Thyroid gland (tissue), 4 donors: ENCODE results near the gene CDYL. TPM values are rescaled to one million over a fixed set of nuclear protein-coding genes. Genes with fewer than 3 reads are reported as not detected.

Experiments used
- DNase-seq, 2 donors: peaks; one replicate each; pipeline ENCODE4 v3.0.0-alpha.2; 2019
- H3K27ac ChIP-seq, 3 donors: fragments of 200-600 bp; sonication (generic); 1 replicate in 2 of 3; 2 replicates in 1 of 3; pipeline ENCODE4 v1.5.1; 2016 to 2019; ENCODE audit warnings: mild to moderate bottlenecking in 1 of 3, moderate library complexity in 1 of 3
- H3K27me3 ChIP-seq: fragments of 200-600 bp; sonication (generic); one replicate; pipeline ENCODE4 v1.5.1; 2019
- H3K36me3 ChIP-seq, 2 donors: fragments of 200-600 bp; sonication (generic); one replicate each; pipeline ENCODE4 v1.5.1; 2016 to 2019
- H3K4me1 ChIP-seq, 2 donors: fragments of 200-600 bp; sonication (generic); one replicate each; pipeline ENCODE4 v1.5.1; 2017 to 2019
- H3K4me3 ChIP-seq, 3 donors: fragments of 200-600 bp; sonication (generic); replicated peaks in 1 of 3; 1 replicate in 2 of 3; 2 replicates in 1 of 3; pipeline ENCODE4 v1.5.1; 2016; ENCODE audit warnings: mild to moderate bottlenecking in 1 of 3
- H3K9me3 ChIP-seq: fragments of 200-600 bp; sonication (generic); one replicate; pipeline ENCODE4 v1.5.1; 2017
- CTCF ChIP-seq, 6 experiments: fragments of 200-600 bp in 3 of 6; fragments of 450-650 bp in 3 of 6; sonication (generic) in 3 of 6; IDR thresholded peaks; one replicate each; pipeline ENCODE4 v1.5.1; 2016 to 2019; ENCODE audit warnings: antibody characterized with exemption in 6 of 6, mild to moderate bottlenecking in 2 of 6, inconsistent platforms in 1 of 6, moderate library complexity in 1 of 6
- POLR2A ChIP-seq, 2 donors: fragments of 450-650 bp; IDR thresholded peaks; one replicate each; pipeline ENCODE4 v1.6.1; 2017; ENCODE audit warnings: antibody characterized with exemption in 2 of 2, mild to moderate bottlenecking in 2 of 2, moderate library complexity in 1 of 2
- WGBS, 2 donors: methylation state at CpG; one replicate each; pipeline ENCODE4 v1.1.5; 2017; 5-methylcytosine and 5-hydroxymethylcytosine counted together
- intact Hi-C: fragments of 100-400 bp; cut with DNase I; formaldehyde crosslinking; loops from one replicate; pipeline ENCODE4 v1.15.1; 2023
- total RNA-seq, 4 donors: library from RNA; depleted of rRNA; stranded (reverse); fragments of >200 nt; gene quantifications; one replicate each; pipeline ENCODE4 v1.2.3, GENCODE V29; 2016

The CDYL gene
- total RNA-seq, 4 donors from 2014 or later = 22.6 to 61.4 (median 43.7) TPM

GRCh38 chr6:4872841-4873240 lies 96.6 kb downstream of the CDYL start:
- no peak for DNase-seq
- Histone ChIP-seq H3K36me3 (no peaks in the 10 kb centered on the region), H3K4me1 (no peaks in the 10 kb centered on the region), H3K27me3 (no peaks in the 10 kb centered on the region), H3K27ac (no peak overlapping the region), H3K9me3 (no peaks in the 10 kb centered on the region), H3K4me3 (no peak overlapping the region)
- TF ChIP-seq CTCF (IDR thresholded peaks at IDR 0.05) = no peak
- no peak for TF ChIP-seq POLR2A (IDR thresholded peaks at IDR 0.05)
- intact Hi-C loops = no loop called here
- 67 to 80% methylated on average over 2 of the region's 2 CpGs for WGBS, 2 donors

GRCh38 chr6:4873928-4874327 lies 97.7 kb downstream of the CDYL start:
- H3K27me3 ChIP-seq = no peaks in the 10 kb centered on the region
- H3K4me1 ChIP-seq = no peaks in the 10 kb centered on the region
- H3K9me3 ChIP-seq = no peaks in the 10 kb centered on the region
- no peak overlapping the region for H3K4me3 ChIP-seq
- WGBS, 2 donors = 80 to 83% methylated on average over 6 of the region's 6 CpGs
- TF ChIP-seq CTCF (IDR thresholded peaks at IDR 0.05) = no peak
- TF ChIP-seq POLR2A (IDR thresholded peaks at IDR 0.05) = no peak
- H3K27ac ChIP-seq = no peak overlapping the region
- DNase-seq = no peak
- intact Hi-C loops = no loop called here
- H3K36me3 ChIP-seq = no peaks in the 10 kb centered on the region

GRCh38 chr6:4879741-4880275 lies 103.6 kb downstream of the CDYL start:
- Histone ChIP-seq H3K4me1 (peaks cover 0 to 3% of the 10 kb centered on the region in 2 donors), H3K4me3 (no peak overlapping the region), H3K36me3 (no peaks in the 10 kb centered on the region), H3K9me3 (no peaks in the 10 kb centered on the region), H3K27me3 (no peaks in the 10 kb centered on the region), H3K27ac (no peak overlapping the region)
- WGBS, 2 donors = 97 to 99% methylated on average over 6 of the region's 6 CpGs
- TF ChIP-seq CTCF (IDR thresholded peaks at IDR 0.05) (no peak), POLR2A (IDR thresholded peaks at IDR 0.05) (no peak)
- no peak for DNase-seq
- intact Hi-C loops = no loop called here

- intact Hi-C loops = no loop called here
- WGBS, 2 donors = 94 to 95% methylated on average over 3 of the region's 3 CpGs
- Histone ChIP-seq H3K4me1 (peaks cover 0 to 3% of the 10 kb centered on the region in 2 donors), H3K27me3 (no peaks in the 10 kb centered on the region), H3K4me3 (no peak overlapping the region), H3K36me3 (no peaks in the 10 kb centered on the region), H3K27ac (no peak overlapping the region), H3K9me3 (no peaks in the 10 kb centered on the region)
- TF ChIP-seq CTCF (IDR thresholded peaks at IDR 0.05) = no peak
- TF ChIP-seq POLR2A (IDR thresholded peaks at IDR 0.05) = no peak
- DNase-seq = no peak
Observed at GRCh38 chr6:4880363-4880762, 104.2 kb downstream of the CDYL start.

GRCh38 chr6:4883298-4883697 lies 107.1 kb downstream of the CDYL start:
- 68 to 73% methylated on average over 3 of the region's 3 CpGs for WGBS, 2 donors
- TF ChIP-seq CTCF (IDR thresholded peaks at IDR 0.05) (no peak), POLR2A (IDR thresholded peaks at IDR 0.05) (no peak)
- no peak overlapping the region for H3K4me3 ChIP-seq
- DNase-seq = peak; percentile 70 to 75
- H3K36me3 ChIP-seq = no peaks in the 10 kb centered on the region
- no peaks in the 10 kb centered on the region for H3K27me3 ChIP-seq
- H3K9me3 ChIP-seq = no peaks in the 10 kb centered on the region
- H3K4me1 ChIP-seq = peaks cover 0 to 3% of the 10 kb centered on the region in 2 donors
- intact Hi-C loops = no loop called here
- no peak overlapping the region for H3K27ac ChIP-seq
